Transverse colon (tissue), 4 donors: ENCODE measurements around the gene LRRC4C. TPM values are rescaled to one million over a fixed set of nuclear protein-coding genes. Genes with fewer than 3 reads are reported as not detected.

Experiments
- DNase-seq: peaks from one replicate; pipeline ENCODE4 v3.0.0-alpha.2; 2019
- H3K27ac ChIP-seq, 4 donors: fragments of 200-600 bp; sonication (generic); 2 replicates each; pipeline ENCODE4 v1.5.1; 2016 to 2018; ENCODE audit warnings: inconsistent platforms in 4 of 4
- H3K27me3 ChIP-seq: fragments of 200-600 bp; sonication (generic); 2 replicates; pipeline ENCODE4 v1.5.1; 2017; ENCODE audit warnings: inconsistent platforms
- H3K36me3 ChIP-seq, 4 donors: fragments of 200-600 bp; sonication (generic); 2 replicates each; pipeline ENCODE4 v1.5.1; 2017 to 2019; ENCODE audit warnings: inconsistent platforms in 4 of 4
- H3K4me1 ChIP-seq, 4 donors: fragments of 200-600 bp; sonication (generic); 2 replicates each; pipeline ENCODE4 v1.5.1; 2017 to 2020; ENCODE audit warnings: inconsistent platforms in 4 of 4
- H3K4me3 ChIP-seq, 4 donors: fragments of 200-600 bp; sonication (generic); 1 replicate in 1 of 4; 2 replicates in 3 of 4; pipeline versions ENCODE4 v1.5.1 to v1.6.1; 2017 to 2019; ENCODE audit warnings: inconsistent platforms in 4 of 4
- H3K9me3 ChIP-seq, 2 donors: fragments of 200-600 bp; sonication (generic); 2 replicates each; pipeline ENCODE4 v1.5.1; 2017 to 2019; ENCODE audit warnings: inconsistent platforms in 2 of 2
- EP300 ChIP-seq: sonication (generic); formaldehyde crosslinking; IDR thresholded peaks from one replicate; pipeline ENCODE4 v1.6.1; 2017; ENCODE audit warnings: antibody characterized with exemption, low read depth
- POLR2A ChIP-seq: fragments of 450-650 bp; IDR thresholded peaks from one replicate; pipeline ENCODE4 v1.6.1; 2016; ENCODE audit warnings: antibody characterized with exemption, mild to moderate bottlenecking, moderate library complexity
- POLR2AphosphoS5 ChIP-seq, 3 donors: sonication (generic); formaldehyde crosslinking; IDR thresholded peaks; one replicate each; pipeline ENCODE4 v1.6.1; 2016; ENCODE audit warnings: antibody characterized with exemption in 3 of 3
- WGBS, 2 donors: methylation state at CpG; one replicate each; pipeline ENCODE4 v1.1.5; 2018; ENCODE audit warnings: low coverage in 1 of 2; 5-methylcytosine and 5-hydroxymethylcytosine counted together
- in situ Hi-C, 4 donors: fragments of 200-750 bp; cut with MboI; loops; one replicate each; pipeline versions ENCODE4 v1.15.0 to v1.15.1; 2017; ENCODE audit warnings: low sequenced_read_pairs in 3 of 4, low pct_ligation_motif_present in 1 of 4, low pct_unique_long_range_greater_than_20kb in 1 of 4
- intact Hi-C: fragments of 100-400 bp; cut with DNase I; formaldehyde crosslinking; loops from one replicate; pipeline ENCODE4 v1.15.1; 2023; ENCODE audit warnings: low total_unique reads
- total RNA-seq, 4 donors: library from RNA; depleted of rRNA; stranded (reverse); fragments of >200 nt; gene quantifications; one replicate each; pipeline ENCODE4 v1.1.0, GENCODE V29; 2016
- TF ChIP-seq, protein P1 (sequence below), 5 experiments: fragments of 200-600 bp in 3 of 5; fragments of 450-650 bp in 2 of 5; sonication (generic) in 3 of 5; IDR thresholded peaks; 1 replicate in 2 of 5; 2 replicates in 3 of 5; pipeline ENCODE4 v1.5.1; 2016 to 2017; ENCODE audit warnings: antibody characterized with exemption in 5 of 5, inconsistent platforms in 3 of 5, mild to moderate bottlenecking in 2 of 5, moderate library complexity in 1 of 5

Gene LRRC4C
- total RNA-seq = 1 to 10 TPM in 1 of 4 donors, under 1 TPM in 2, not detected in 1; 0.55 to 1.9 (median 0.64) TPM

DNA sequence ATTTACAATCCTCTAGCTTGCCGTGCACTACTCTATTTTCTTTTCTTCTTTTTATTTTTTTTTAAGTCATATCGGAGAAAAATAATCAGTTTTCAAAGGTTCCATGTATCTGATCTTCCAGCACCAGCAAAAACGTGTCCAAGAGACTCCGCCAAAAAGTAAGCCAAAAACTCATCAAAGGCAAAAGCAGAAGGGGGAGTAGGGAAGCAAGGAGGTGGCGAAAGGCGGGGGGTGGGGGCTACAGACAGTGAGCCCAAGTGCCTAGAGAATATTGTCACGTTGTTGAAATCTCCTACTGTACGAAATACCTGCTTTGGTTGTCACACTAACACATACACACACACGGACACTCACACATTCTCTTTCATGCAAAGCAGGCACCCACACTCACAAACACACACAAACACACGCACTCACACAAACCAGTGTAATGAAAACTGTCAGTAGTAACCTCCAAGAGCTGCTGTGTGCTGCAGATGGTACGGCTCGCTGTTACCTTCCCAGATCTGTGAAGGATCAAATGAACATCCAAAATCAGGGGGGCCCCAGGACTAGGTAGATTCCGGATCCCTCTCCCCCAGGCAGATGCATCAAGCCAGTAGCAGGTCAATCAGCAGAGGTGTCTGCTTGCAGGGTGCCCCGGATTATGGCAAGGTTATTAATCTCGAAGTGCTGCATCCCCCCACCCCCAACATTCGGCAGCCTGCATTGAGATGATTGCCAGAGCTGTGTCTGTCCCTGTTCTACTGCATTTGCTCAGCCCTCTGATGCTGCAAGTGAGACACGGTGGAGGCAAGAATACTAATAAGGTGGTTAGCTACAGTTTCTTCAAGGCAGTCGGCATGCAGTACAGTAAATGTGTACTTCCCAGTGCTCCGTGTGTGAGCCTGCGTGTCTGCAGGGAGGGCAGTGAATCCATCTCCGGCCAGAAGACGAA is at the start of gene LRRC4C:
LRRC4C (minus strand) TSS at position 188 of the 937 bp plus-strand sequence.
- peaks cover 27% of the 10 kb centered on the region for H3K27me3 ChIP-seq
- H3K4me1 ChIP-seq = no peaks in the 10 kb centered on the region
- intact Hi-C loops = no loop called here
- no peaks in the 10 kb centered on the region for H3K36me3 ChIP-seq
- H3K9me3 ChIP-seq = no peaks in the 10 kb centered on the region
- in situ Hi-C loops = loop anchor here in 3 of 4 donors (10.0 to 25.0 kb wide), 2 partner anchors 1065 to 1078 kb away; no protein-coding TSS in a partner anchor
- no peak within 1 kb of the TSS for H3K27ac ChIP-seq
- no peak for DNase-seq
- no peak for TF ChIP-seq EP300
- TF ChIP-seq POLR2A = no peak
- TF ChIP-seq, protein P1, sequence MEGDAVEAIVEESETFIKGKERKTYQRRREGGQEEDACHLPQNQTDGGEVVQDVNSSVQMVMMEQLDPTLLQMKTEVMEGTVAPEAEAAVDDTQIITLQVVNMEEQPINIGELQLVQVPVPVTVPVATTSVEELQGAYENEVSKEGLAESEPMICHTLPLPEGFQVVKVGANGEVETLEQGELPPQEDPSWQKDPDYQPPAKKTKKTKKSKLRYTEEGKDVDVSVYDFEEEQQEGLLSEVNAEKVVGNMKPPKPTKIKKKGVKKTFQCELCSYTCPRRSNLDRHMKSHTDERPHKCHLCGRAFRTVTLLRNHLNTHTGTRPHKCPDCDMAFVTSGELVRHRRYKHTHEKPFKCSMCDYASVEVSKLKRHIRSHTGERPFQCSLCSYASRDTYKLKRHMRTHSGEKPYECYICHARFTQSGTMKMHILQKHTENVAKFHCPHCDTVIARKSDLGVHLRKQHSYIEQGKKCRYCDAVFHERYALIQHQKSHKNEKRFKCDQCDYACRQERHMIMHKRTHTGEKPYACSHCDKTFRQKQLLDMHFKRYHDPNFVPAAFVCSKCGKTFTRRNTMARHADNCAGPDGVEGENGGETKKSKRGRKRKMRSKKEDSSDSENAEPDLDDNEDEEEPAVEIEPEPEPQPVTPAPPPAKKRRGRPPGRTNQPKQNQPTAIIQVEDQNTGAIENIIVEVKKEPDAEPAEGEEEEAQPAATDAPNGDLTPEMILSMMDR (IDR thresholded peaks at IDR 0.05) = no peak
- TF ChIP-seq POLR2AphosphoS5 (IDR thresholded peaks at IDR 0.05) = no peak
- 9 to 16% methylated on average over 11 to 22 of the region's 22 CpGs for WGBS, 2 donors
- H3K4me3 ChIP-seq = no peak within 1 kb of the TSS

DNA sequence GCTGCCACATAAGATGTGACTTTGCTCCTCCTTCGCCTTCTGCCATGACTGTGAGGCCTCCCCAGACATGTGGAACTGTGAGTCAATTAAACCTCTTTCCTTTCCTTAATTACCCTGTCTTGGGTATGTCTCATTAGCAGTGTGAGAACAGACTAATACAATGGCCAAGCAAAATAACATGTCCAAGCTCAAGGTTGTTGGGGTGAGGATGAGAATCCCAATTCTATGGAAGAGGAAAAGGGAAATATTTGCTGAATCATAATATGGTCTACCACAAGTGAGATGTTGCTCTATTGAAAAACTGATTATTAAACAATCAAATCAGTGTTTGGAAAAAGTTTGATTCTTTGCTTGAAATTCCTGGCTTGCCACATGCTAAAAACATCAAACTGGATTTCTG is 48.7 kb upstream of the LRRC4C start:
- TF ChIP-seq, protein P1 (IDR thresholded peaks at IDR 0.05) = no peak
- TF ChIP-seq EP300 = no peak
- intact Hi-C loops = no loop called here
- Histone ChIP-seq H3K9me3 (no peaks in the 10 kb centered on the region), H3K27me3 (no peaks in the 10 kb centered on the region), H3K27ac (no peak overlapping the region), H3K4me3 (no peak overlapping the region), H3K36me3 (no peaks in the 10 kb centered on the region), H3K4me1 (no peaks in the 10 kb centered on the region)
- WGBS, 2 donors = 85% methylated on average over 1 of the region's 1 CpG; no CpG with 5 or more reads in 1 of the 2 donors
- in situ Hi-C loops = no loop called here
- no peak for DNase-seq

DNA sequence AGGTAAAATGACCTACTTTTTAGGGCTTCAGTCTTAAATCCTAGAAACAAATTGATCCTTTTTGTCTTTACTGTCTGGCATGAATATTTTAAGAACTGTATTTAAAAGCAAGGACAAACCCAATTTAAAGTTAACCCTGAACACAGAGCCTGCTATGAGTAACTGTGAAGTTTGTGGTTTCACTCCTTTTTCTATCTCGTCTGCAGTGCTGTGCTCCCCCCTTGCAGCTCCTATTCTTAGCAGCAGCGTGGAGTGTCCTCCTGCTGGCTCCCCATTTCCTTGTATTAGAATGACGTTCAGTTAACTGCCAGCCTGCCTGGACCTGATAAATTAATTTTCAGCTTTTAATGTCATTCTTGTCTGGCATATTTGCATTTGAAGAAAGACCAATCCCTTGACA is 40.0 kb upstream of the LRRC4C start:
- 24 to 30% methylated on average over 3 of the region's 3 CpGs for WGBS, 2 donors
- Histone ChIP-seq H3K4me3 (no peak overlapping the region), H3K27ac (no peak overlapping the region), H3K36me3 (no peaks in the 10 kb centered on the region), H3K4me1 (no peaks in the 10 kb centered on the region), H3K27me3 (no peaks in the 10 kb centered on the region), H3K9me3 (no peaks in the 10 kb centered on the region)
- DNase-seq = no peak
- in situ Hi-C loops (no loop called here), intact Hi-C loops (no loop called here)
- TF ChIP-seq EP300 = no peak
- TF ChIP-seq, protein P1 (IDR thresholded peaks at IDR 0.05) = no peak
- no peak for TF ChIP-seq POLR2A
- TF ChIP-seq POLR2AphosphoS5 (IDR thresholded peaks at IDR 0.05) = no peak

DNA sequence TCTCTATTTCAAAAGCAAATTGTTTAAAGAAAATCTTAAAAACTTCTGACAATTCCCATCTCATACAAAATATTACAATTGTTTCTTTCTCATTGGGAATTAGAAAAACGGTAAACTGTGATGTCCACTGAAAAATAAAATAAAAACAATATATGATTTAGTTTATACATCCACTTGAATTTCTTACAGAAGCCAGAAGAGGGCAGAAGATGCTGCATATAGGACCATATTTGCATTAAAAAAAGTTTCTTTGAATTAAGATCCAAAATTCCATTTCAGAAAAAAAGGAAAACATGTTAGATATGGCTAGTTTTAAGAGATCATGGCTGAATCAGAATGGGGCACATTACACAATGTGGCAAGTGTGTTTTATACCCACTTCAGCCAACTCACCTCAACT is 39.3 kb upstream of the LRRC4C start:
- in situ Hi-C loops = no loop called here
- WGBS, 2 donors = 8 to 9% methylated on average over 1 of the region's 1 CpG

More for the DNA sequence above, 39.3 kb upstream of the LRRC4C start:
- Histone ChIP-seq H3K27ac (no peak overlapping the region), H3K4me1 (no peaks in the 10 kb centered on the region), H3K27me3 (no peaks in the 10 kb centered on the region), H3K36me3 (no peaks in the 10 kb centered on the region), H3K4me3 (no peak overlapping the region), H3K9me3 (no peaks in the 10 kb centered on the region)
- TF ChIP-seq, protein P1 (IDR thresholded peaks at IDR 0.05) = peak in 4 of 5 experiments; percentile 22 to 41 (median 36)
- TF ChIP-seq POLR2AphosphoS5 (IDR thresholded peaks at IDR 0.05) (no peak), POLR2A (no peak), EP300 (no peak)
- DNase-seq = no peak
- intact Hi-C loops = no loop called here
